Measurements from ENCODE around the gene CABLES1.

CABLES1 gene

DNA sequence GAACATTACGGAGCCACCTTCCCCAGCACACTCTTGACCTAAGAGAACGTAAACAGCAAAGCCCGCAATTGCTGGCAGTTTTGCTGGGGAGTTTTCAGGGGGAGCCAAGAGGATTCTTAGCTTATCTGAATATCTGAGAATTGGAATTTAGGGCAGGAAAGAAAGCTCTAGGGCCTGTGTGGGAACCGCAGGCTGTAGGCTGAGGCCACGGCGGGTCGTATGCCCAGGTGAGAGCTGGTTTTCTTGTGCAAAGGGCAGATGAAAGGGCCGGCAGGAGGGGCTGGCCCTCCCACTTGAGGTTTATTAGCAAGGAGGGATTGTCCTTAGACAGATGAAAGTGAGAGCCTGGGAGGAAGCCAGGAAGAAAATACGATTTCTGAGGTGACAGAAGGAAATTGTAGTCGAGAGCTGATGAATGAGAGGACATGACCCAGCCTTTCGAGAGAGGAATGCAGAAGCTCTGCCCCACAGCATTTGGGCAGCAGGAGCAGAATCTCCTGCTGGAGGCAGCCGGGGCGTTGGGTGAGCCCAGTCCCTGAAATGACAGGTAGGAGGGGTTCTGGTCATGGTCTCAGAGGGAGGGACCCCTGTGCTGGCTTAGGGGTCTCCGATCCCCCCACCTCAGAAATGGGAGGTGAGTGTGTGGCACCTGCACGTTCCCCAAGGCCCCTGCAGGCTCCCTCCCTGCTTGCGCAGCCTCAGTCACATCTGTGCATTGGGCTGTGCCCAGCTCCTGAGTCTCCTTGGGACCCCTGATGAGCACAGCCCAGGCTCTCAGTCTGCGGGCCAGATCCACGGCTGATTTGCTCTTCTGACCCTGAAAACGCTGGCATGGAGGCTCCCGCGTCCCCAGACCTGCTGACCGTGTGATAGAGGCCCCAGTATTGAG, 61.1 kb downstream of the CABLES1 start:
- no peak for DNase-seq

DNA sequence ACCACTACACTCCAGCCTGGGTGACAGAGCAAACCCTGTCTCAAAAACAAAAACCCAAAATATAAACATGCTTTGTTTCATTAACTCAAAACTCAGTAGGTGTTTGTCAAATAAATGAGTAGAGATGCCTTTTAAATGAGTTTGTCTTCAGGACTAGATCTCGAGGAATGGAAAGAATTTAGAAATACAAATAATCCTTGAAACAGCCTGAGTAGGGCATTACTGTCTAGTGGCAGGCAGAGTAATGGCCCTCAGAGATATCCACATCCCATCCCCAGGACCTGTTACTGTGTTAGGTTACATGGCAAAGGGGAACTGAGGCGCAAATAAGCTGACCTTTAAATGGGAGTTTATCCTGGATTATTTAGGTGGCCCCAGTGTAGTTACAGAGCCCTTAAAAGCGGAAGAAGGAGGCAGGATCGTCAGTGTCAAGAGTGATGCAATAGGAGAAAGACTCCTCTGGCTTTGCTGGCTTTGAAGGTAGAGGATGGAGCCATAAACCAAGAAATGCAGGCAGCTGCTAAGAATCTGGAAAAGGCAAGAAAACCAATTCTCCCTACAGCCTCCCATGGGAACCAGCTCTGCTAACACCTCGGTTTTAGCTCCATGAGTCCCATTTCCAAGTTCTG, 63.0 kb downstream of the CABLES1 start:
- DNase-seq: no peak

DNA sequence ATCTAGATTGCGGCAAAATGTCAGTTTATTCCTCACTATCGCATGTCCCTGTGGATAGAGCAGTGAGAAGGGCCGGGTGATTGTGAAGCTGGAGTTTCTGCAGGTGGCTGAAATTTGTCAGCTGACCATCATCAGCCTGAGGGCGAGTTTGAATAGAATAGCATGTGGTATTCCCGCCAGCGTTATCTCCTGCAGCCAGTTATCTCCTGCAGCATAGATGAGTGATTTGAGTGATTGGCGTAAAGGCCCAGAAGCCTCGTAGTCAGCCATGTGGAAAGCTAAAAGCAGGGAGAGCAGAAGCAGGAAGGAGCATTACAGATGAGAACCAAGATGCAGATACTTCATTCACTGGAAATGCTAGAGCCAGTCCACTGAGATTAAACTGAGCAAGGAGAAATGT, 65.5 kb downstream of the CABLES1 start:
- DNase-seq: no peak

DNA sequence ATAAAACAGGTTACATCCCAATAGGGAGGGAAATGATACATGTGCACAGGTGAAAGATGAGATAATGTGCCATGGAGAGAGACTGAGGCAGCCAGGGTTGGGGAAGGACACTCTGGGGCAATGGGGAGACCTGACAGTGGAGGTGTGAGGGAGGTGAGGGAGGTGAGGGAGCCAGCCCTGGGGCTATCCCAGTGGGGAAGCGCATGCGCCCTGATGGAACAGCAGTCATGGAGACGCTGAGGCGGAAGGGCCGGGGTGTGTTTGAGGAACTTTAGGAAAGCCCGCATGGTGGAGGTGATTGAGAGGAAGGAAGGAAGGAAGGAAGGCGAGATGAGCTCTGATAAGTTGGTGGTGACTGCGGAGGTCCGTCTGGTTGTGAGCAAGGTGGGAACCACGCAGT, 66.5 kb downstream of the CABLES1 start:
- DNase-seq: no peak

DNA sequence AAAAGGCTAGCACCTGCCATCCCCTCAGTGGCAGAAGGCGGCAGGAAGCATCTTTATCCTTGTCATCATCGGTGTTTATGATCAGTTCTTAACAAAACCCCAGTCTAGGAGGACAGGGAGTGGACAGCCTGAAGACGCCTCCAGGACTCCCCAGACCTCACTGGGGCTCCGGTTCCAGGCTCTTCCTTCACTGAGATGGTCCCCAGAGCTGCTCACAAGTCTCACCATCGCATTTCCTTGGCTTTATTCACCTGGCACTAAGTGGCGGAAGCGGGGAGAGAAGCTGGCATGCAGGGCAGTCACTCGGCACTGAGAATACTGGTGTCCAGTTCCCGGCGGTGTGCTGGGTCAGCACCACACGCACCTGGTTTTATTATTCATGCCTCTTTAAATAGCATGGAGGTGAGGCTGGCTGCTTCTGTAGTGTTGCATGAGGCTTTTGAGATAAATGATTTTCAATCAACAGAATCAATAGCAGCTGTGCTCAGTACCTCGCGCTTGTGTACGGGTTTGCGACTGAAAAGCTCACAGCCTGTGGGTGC, 68.7 kb downstream of the CABLES1 start:
- no peak for DNase-seq

DNA sequence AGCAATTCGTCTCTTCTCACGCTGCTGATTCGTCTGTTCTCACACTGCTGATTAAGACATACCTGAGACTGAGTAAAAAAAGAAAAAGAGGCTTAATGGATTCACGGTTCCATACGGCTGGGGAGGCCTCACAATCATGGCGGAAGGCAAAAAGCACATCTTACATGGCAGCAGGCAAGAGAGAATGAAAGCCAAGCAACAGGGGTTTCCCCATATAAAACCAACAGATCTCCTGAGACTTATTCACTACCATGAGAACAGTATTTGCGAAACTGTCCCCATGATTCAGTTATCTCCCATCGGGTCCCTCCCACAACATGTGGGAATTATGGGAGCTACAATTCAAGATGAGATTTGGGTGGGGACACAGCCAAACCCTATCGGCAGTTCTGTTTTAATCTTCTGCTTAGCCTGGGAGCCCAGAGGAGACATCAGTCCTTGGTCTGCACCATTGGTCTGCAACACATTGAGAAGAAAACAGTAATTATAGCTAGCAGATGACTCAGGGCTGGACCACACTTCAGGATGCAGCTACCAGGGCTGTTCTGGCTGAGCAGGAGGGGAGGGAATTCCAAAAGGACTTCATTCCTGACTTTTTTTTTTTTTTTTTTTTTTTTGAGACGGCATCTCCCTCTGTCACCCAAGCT, 69.4 kb downstream of the CABLES1 start:
- no peak for DNase-seq

DNA sequence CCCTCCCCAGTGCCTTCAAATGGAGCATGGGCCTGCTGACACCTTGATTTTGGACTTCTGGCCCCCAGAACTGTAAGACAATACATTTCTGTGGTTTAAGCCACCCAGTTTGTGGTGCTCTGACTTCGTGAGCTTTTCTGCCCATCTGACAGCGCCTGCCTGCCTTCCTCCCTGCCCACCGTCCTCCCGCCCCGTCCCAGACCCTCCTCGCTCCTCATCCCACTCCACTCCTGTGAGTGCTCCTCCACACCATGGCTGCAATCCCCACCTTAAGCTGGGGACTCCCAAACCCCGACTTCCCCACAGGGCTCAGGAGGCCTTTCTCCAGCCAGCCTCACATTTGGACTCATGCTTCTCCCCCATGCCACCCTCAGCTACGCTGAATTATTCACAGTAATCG, 70.7 kb downstream of the CABLES1 start:
- DNase-seq: no peak

DNA sequence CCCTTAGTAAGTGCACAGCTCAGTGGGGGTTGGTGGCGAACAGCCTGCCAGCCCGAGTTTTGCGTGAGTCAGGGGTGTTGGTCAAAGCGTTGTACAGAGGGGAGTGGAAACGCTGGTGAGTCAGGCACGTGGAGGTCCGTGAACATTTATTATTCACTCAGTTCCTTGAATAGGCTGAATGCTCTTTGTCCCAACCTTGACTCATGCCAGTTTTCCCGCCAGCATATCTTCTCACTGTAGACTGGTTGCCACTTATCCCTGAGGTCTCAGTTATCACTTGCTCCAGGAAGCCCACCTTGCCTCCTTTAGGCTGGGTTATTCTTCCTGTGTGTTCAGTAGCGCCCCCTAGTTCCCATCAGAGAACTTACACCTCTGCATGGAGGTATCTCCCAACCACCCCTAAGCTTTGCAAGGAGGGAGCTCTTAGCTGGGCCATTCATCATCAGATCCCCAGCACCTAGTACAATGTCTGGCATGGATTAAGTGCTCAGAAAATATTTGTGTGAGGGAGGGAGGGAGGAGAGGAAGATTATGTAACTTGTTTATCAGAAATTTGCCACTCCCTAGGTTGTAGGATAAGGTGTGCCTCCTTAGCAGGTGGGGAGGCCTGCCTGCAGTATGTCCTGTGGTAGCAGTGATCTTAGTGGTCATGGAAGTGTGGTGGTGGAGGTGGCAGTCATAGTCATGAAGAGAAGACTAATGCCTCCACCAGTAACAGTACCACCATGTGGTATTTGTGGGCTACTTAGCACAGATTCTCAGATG, 72.1 kb downstream of the CABLES1 start:
- peak; percentile 25 for DNase-seq

DNA sequence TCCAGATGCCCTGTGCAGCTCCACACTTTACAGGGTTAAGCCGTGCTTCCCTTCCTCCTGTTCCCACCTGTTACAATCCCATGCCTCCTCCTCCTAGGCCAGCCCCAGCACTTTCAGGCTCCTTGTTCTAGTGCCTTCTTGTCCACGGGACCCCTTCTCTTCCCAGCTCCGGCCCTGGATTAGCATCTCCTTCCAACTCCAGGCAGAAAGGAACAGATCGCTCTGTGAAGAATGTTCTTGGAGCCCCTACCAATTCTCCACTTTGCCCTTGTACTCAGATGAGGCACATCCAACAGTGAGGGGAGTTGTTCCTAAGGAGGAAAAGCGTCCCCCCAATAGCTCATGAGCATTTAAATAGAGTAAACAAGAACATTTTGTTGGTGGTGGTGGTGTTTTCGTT, 72.7 kb downstream of the CABLES1 start:
- DNase-seq: no peak

DNA sequence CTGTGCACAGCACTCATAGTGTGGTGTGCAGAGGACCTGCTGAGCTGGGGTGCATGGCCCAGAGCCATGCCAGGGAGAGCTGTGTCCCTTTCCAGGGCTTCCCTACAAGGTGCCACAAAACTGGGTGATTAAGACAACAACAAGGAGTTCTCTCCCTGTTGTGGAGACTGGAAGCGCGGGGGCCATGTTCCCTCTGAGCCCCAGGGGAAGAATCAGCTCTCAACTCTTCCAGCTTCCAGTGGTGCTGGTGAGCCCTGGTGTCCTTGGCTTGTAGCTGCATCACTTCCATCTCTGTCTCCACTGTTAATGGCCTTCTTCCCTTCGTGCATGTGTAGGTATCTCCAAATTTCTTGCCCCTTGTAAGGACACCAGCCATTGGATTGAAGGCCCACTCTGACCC, 73.3 kb downstream of the CABLES1 start:
- DNase-seq: no peak

DNA sequence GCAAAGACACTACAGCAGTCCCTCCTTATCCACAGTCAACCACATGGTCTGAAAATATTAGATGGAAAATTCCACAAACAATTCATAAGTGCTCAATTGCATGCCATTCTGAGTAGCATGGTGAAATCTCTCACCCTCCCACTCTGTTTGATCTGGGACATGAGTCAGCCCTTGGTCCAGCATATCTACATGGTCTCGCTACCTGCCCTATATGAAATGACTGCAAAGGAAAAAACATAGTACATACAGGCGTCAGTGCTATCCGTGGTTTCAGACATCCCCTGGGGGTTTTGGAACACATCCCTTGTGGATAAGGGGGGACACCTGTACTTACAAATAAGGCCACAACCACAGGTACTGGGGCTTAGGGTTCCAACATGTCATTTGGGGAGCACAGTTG, 73.7 kb downstream of the CABLES1 start:
- DNase-seq: peak; percentile 45

DNA sequence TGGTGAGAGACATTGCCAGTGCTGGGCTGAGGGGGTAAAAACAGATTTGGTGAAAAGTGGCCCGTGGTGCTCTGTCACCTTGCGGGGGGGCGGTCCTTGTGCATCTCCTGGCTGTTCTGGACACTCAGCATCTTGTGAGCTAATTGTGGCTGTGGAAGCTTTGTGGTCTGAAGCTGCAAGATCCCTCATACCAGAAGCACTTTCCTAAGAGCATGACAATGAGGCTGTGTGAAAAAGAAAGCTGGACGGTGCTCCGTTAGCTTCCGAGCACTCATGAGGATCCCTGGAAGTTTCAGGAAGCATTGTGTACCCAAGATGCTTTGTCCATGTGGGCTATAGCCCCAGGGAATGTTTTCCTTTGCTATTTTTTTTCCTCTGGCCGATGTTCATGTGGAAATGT, 74.5 kb downstream of the CABLES1 start:
- DNase-seq: no peak

DNA sequence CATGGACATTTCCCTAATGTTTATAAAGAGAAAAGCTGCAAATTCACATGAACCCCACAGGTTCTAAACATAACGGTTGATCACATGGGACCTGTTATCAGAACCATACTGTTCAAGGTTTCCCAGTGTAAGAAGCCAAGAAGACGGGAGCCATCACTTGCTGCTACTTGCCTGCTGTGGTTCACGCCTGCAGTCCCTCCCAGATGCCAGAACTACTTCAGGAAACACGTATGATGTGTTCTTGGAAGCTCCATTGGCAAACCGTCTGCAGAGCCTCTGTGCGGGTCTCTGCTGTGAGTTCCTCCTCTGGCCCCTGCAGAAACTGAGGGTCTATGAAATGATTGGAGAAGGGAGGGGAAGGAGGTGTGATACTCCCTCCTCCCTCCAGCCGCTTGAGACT, 75.2 kb downstream of the CABLES1 start:
- no peak for DNase-seq

DNA sequence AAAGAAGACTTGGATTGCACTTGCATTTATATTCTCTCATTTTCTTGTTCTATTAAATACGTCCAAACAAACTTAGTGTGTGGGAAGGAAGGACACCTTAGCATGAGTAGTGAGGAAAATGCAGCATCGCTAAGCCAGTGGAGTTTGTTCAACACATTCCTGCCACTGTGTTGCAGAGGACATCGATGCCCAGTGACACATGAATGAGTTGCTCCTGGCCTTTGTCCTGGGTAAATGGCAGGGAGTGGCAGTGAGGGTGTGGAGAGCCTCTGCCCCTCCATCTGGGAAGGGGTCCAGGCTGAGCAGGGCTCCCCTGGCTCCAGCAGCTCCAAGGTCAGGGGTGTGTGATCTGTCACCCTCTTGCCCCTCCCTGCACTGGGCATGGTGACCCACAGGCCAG, 75.9 kb downstream of the CABLES1 start:
- DNase-seq: no peak

DNA sequence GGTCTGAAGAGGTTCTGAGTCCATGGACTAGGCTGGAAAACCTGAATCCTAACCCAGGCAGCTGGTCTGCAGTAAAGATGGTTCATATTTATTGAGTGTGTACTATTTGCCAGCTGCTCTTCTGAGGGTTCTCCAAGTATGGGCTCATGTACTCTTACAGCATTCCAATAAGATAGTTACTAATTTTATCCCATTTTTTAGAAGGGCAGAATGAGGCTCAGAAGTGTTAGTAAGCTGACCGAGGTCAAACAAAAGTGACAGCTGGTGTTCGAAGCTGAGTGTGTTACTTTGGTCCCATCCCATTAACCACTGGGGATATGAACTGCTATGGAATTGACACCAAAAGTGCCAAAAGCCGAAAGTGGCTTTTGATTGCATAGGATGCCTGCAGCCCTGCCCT, 76.9 kb downstream of the CABLES1 start:
- no peak for DNase-seq

DNA sequence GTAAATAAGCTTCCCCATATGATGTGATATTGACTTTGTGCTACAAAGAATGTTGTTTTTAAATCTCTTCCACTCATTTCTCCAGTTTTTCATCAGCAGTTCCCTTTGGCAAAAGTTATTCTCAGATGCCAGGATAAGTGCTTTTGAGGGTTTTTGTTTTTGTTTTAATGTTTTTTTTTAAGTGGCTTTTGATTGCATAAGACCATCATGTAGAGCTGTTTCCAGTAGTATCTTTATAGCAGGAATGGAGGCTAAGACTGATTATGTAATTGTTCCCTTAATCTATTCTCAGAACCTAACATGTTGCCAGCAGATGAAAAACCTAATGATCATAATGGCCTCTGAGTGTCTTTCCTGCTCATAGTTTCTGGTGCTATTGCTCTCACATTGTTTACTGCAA, 77.9 kb downstream of the CABLES1 start:
- DNase-seq: no peak

DNA sequence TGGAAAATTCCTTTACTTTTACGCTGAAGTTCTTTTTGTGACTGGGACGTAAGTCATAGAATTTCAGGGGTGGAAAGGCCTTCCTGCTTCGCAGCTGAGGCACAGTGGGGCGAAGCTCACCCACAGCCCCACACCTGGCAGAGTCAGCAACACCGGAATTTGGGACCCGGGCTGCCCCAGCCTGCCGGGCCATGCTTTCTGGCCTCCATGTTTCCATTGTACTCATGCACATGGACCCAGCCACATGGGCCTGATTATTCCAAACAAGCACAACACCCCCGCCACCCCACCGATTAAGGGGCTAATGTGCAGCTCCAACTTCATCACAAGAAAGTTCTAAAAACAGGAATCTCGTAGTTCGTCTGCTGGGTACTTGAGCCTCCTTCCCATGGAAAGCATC, 82.5 kb downstream of the CABLES1 start:
- no peak for DNase-seq

DNA sequence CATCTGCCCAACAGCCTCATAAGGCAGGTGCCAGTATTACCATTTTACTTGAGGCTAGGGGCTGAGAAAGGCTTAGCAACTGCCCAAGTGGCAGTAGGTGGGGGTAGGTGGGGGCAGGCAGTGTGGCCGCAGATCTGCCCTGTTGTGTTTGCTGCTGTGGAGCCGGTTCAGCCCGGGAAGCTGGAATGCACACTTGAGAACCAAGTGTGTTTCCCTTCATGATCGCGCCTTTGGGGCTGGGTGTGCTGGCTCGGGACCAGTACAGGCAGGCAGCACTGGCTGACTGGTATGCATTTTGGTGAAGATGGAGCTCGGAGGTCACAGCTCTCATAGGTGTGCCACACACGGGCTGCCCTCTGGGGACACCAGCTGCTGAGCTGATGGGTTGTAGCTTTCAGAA, 85.1 kb downstream of the CABLES1 start:
- no peak for DNase-seq

DNA sequence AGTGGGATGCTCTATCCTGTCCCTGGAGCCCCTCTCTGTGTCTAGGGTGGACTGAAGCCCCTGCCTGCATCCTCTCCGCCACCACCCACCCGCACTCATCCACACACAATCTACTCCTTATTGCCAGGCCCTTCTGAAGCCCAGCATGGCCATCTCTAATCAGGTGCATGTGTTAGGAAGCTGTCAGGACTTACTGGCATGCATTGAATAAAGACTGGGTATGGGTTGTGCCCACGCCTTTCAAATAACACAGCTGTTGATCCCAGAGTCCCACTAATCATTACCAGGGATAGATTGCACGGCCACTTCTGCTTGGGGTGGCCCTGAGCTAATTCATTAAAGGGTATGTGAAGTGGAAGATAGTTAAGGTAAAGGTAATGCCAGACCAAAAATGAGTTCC, 88.4 kb downstream of the CABLES1 start:
- no peak for DNase-seq

DNA sequence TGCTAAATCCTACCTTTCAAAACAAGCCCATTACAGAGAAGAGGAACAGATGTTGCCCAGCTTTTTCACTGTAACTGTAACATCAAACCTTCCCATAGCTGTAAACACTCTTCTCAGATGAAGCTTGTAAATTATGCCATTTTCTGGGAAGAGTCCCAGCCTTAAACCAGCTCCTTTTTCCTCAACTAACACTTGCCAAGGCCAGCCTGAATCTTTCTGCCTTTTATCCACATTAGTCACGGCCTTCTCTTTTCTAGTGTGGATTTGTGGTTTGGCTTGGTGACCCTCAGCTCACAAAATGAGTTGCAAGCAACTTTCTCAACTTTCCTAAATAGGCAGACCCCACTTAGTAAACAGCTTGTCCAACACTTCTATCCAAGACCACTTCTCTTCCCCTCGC, 90.2 kb downstream of the CABLES1 start:
- no peak for DNase-seq

DNA sequence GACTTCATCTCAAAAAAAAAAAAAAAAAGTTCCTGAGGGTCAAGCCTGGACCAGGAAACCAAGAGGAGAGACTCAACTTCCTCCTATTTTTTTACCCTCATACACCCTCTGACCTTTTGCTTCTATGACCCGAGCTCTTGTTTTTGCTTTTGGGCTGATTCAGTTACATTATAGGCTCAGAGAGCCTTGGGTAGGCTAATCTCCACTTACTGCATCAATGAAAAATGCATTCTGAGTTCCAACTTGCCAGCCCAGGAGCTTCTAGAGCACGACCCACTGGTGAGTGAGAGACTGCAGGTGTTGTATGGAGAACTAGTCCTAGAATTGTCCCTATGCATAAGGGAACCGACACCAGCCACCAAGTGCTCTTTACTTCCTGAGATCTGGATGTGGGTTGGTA, 91.1 kb downstream of the CABLES1 start:
- no peak for DNase-seq

DNA sequence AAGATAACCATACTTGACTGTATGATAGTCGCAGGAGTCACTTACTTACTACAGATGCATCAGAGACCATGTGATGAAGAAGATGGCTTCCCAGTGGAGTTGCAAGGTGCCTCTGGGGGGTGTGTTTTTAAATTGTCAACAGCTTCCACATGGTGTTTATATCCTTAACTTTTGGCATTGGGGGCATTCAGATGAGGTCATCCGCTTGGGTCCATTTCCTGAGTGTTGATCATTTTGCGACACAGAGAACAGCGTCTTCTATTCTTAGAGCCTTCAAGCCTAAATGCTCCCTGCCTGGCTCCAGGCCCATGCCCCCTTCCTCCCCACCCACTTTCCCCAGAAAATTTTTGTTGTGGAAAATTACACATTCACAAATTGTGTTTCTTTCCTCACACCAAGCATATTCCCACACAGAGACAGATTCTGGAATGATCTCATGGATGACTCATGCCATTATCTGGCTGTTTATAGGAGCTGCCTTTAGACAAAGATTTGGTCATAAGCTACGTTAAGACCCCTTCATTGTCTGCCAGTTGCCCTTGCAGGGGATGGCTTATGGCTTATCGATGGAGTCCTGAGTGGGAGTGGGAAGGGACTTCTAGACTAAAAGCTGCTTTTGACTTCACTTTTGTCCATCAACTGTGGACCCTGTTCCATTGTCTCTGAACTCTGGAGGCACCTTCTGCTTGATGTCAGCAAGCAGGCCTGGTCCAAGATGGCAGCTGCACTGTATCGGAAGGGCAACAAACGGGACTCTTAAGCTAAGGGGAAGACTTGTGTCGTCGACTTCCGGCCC, 91.8 kb downstream of the CABLES1 start:
- DNase-seq: no peak
